ENCODE results near the gene RANBP3.
A peak's percentile ranks its signal among the peaks of the same experiment; 100 is the strongest.

DNA sequence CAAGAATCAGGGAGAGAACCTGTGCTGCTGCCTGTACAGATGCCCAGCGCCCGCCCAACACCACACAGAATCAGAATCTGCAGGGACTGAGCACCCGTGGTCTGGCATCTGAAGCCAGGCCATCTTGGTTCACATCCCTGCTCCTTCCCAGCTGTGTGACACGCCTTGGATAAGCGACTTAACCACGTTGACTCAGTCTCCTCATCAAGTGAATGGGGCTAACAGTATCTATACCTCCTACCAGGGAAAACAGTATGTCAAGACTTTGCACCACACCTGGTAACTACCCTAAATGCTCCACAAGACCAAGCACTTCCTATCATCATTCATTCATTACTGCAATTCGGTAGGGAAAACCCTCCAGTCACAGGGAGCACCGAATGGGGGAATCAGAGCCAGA lies 1.2 kb downstream of the RANBP3 start:
- TF ChIP-seq, protein P1, sequence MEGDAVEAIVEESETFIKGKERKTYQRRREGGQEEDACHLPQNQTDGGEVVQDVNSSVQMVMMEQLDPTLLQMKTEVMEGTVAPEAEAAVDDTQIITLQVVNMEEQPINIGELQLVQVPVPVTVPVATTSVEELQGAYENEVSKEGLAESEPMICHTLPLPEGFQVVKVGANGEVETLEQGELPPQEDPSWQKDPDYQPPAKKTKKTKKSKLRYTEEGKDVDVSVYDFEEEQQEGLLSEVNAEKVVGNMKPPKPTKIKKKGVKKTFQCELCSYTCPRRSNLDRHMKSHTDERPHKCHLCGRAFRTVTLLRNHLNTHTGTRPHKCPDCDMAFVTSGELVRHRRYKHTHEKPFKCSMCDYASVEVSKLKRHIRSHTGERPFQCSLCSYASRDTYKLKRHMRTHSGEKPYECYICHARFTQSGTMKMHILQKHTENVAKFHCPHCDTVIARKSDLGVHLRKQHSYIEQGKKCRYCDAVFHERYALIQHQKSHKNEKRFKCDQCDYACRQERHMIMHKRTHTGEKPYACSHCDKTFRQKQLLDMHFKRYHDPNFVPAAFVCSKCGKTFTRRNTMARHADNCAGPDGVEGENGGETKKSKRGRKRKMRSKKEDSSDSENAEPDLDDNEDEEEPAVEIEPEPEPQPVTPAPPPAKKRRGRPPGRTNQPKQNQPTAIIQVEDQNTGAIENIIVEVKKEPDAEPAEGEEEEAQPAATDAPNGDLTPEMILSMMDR (IDR thresholded peaks at IDR 0.05), result no peak
- TF ChIP-seq EZH2 (IDR thresholded peaks at IDR 0.05) (peak; percentile 20), EZH2phosphoT487 (IDR thresholded peaks at IDR 0.05) (no peak)

Measured in neural progenitor cell (in vitro differentiated cells).